ENCODE measurements around the gene CUEDC1. TPM values are rescaled to one million over a fixed set of nuclear protein-coding genes. Genes with fewer than 3 reads are reported as not detected.
A peak's percentile ranks its signal among the peaks of the same experiment; 100 is the strongest.

CUEDC1 gene
- total and polyA plus RNA-seq, 2 of the 13 experiments (the other 11 are each of a cell fraction or from before 2014, with no cell fraction given): 7.4 to 12.9 TPM

DNA sequence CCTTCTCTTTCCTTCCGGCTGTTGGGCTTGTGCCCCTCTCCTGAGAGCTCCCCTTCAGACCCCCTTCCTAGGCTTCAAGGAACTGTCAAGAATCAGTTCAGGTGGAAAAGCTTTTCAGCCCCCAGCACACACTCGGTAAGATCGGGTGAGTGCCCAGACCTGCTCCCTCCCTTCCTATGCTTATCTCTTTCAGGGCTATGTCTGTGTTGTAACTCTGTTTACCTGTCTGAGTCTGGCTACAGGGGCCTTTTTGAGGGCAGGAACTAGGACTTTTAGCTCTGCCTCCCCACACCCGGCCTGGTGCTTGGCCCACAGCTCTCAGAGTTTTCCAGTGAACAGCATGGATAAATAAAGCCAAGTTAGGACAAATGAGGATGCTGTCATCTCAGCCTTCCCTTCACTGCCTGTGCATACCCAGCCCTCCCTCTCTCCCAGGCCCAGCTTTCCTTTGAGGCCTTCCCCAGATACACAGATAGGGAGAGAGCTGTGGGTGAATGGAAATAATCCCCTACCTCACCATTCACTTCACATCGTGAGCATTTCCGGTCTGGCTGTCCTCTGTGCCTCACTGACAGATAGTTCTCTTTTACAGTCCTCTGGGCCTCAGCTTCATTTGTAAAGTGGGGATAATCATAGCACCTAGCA lies 99.7 kb downstream of the CUEDC1 start (continued):
- no peak for TF ChIP-seq DNMT1 (CRISPR knock-in tag; IDR thresholded peaks at IDR 0.05)
- no peak; the same call in 1 of the 2 replicates for TF ChIP-seq ZBTB8A (CRISPR knock-in tag; IDR thresholded peaks at IDR 0.05; ENCODE audit: borderline replicate concordance, low read depth)
- no peak for TF ChIP-seq ZNF274 (CRISPR knock-in tag; IDR thresholded peaks at IDR 0.05)
- TF ChIP-seq MAFF (IDR thresholded peaks at IDR 0.05; ENCODE audit: low read depth, low read length): no peak
- no peak for TF ChIP-seq ZNF343 (CRISPR knock-in tag; IDR thresholded peaks at IDR 0.05)
- peak in 1 of 2 experiments; percentile 92; a peak in 2 of 4 replicates for TF ChIP-seq EP300 (IDR thresholded peaks at IDR 0.05; ENCODE audit: low read depth in 2 of 2, low read length in 2 of 2)
- peak; percentile 77 for TF ChIP-seq EP300 (CRISPR knock-in tag; IDR thresholded peaks at IDR 0.05; ENCODE audit: borderline replicate concordance)
- TF ChIP-seq IKZF1 (IDR thresholded peaks at IDR 0.05): no peak
- no peak for TF ChIP-seq TMF1 (CRISPR knock-in tag; IDR thresholded peaks at IDR 0.05; ENCODE audit: low read depth)
- no peak for TF ChIP-seq NFIB (CRISPR knock-in tag; IDR thresholded peaks at IDR 0.05; ENCODE audit: borderline replicate concordance)
- no peak for TF ChIP-seq ZNF816 (CRISPR knock-in tag; IDR thresholded peaks at IDR 0.05; ENCODE audit: borderline replicate concordance)
- no peak for TF ChIP-seq NFE2 (CRISPR knock-in tag; IDR thresholded peaks at IDR 0.05)
- TF ChIP-seq TBX3 (IDR thresholded peaks at IDR 0.05; ENCODE audit: borderline replicate concordance): no peak
- peak; percentile 80; the same call in 1 of the 2 replicates for TF ChIP-seq FOXK1 (CRISPR knock-in tag; IDR thresholded peaks at IDR 0.05; ENCODE audit: borderline replicate concordance, low read depth)
- peak; percentile 51 for TF ChIP-seq RBM22 (optimal IDR thresholded peaks at IDR 0.05; ENCODE audit: low read length)
- TF ChIP-seq NBN (conservative IDR thresholded peaks at IDR 0.05): no peak
- TF ChIP-seq, protein P1, sequence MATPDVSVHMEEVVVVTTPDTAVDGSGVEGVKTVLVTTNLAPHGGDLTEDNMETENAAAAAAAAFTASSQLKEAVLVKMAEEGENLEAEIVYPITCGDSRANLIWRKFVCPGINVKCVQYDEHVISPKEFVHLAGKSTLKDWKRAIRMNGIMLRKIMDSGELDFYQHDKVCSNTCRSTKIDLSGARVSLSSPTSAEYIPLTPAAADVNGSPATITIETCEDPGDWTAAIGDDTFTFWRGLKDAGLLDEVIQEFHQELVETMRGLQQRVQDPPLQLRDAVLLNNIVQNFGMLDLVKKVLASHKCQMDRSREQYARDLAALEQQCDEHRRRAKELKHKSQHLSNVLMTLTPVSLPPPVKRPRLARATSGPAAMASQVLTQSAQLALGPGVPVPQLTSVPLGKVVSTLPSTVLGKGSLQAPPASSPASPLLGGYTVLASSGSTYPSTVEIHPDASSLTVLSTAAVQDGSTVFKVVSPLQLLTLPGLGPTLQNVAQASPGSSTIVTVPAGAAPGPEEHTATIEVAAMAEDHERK (CRISPR knock-in tag; IDR thresholded peaks at IDR 0.05; ENCODE audit: low read depth): no peak
- no peak for TF ChIP-seq ZSCAN30 (CRISPR knock-in tag; IDR thresholded peaks at IDR 0.05)
- TF ChIP-seq, protein P2, sequence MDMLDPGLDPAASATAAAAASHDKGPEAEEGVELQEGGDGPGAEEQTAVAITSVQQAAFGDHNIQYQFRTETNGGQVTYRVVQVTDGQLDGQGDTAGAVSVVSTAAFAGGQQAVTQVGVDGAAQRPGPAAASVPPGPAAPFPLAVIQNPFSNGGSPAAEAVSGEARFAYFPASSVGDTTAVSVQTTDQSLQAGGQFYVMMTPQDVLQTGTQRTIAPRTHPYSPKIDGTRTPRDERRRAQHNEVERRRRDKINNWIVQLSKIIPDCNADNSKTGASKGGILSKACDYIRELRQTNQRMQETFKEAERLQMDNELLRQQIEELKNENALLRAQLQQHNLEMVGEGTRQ (IDR thresholded peaks at IDR 0.05; ENCODE audit: low read depth, low read length): no peak
- TF ChIP-seq, protein P2 (CRISPR knock-in tag; IDR thresholded peaks at IDR 0.05; ENCODE audit: borderline replicate concordance): no peak
- 0 out of 2 replicates have a peak, but pooled peaks have one; percentile 24 for TF ChIP-seq ZNF253 (CRISPR knock-in tag; IDR thresholded peaks at IDR 0.05; ENCODE audit: borderline replicate concordance)
- TF ChIP-seq, protein P3, sequence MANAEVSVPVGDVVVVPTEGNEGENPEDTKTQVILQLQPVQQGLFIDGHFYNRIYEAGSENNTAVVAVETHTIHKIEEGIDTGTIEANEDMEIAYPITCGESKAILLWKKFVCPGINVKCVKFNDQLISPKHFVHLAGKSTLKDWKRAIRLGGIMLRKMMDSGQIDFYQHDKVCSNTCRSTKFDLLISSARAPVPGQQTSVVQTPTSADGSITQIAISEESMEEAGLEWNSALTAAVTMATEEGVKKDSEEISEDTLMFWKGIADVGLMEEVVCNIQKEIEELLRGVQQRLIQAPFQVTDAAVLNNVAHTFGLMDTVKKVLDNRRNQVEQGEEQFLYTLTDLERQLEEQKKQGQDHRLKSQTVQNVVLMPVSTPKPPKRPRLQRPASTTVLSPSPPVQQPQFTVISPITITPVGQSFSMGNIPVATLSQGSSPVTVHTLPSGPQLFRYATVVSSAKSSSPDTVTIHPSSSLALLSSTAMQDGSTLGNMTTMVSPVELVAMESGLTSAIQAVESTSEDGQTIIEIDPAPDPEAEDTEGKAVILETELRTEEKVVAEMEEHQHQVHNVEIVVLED (CRISPR knock-in tag; IDR thresholded peaks at IDR 0.05; ENCODE audit: borderline replicate concordance): peak; percentile 66
- TF ChIP-seq ZNF510 (CRISPR knock-in tag; IDR thresholded peaks at IDR 0.05; ENCODE audit: low read depth): no peak; the same call in 1 of the 2 replicates
- 0 out of 2 replicates have a peak, but pooled peaks have one; percentile 27 for TF ChIP-seq BRD4 (CRISPR knock-in tag; IDR thresholded peaks at IDR 0.05)
- TF ChIP-seq, protein P4, sequence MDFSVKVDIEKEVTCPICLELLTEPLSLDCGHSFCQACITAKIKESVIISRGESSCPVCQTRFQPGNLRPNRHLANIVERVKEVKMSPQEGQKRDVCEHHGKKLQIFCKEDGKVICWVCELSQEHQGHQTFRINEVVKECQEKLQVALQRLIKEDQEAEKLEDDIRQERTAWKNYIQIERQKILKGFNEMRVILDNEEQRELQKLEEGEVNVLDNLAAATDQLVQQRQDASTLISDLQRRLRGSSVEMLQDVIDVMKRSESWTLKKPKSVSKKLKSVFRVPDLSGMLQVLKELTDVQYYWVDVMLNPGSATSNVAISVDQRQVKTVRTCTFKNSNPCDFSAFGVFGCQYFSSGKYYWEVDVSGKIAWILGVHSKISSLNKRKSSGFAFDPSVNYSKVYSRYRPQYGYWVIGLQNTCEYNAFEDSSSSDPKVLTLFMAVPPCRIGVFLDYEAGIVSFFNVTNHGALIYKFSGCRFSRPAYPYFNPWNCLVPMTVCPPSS (IDR thresholded peaks at IDR 0.05): no peak

All from HepG2 (cell line).